Mesenchymal stem cell (in vitro differentiated cells and primary cell): ENCODE data around the gene C19orf53.
A peak's percentile ranks its signal among the peaks of the same experiment; 100 is the strongest.

Experiments
- DNase-seq: peaks from one replicate; pipeline ENCODE4 v3.0.0-alpha.2; 2013
- H2AFZ ChIP-seq: one replicate; pipeline ENCODE4 v1.6.1; 2013; ENCODE audit warnings: low read depth, mild to moderate bottlenecking, control low read depth, inconsistent platforms, low read length, moderate library complexity
- H2AK5ac ChIP-seq: 2 replicates; pipeline ENCODE4 v1.6.1; 2013; ENCODE audit warnings: low read length, moderate library complexity, mild to moderate bottlenecking, inconsistent platforms; ENCODE audit not compliant: severe bottlenecking
- H2BK120ac ChIP-seq: one replicate; pipeline ENCODE4 v1.6.1; 2013; ENCODE audit warnings: low read depth, mild to moderate bottlenecking, inconsistent platforms, low read length, moderate library complexity
- H2BK12ac ChIP-seq, 2 experiments: one replicate each; pipeline ENCODE4 v1.6.1; 2013; ENCODE audit warnings: inconsistent platforms in 2 of 2, low read length in 2 of 2, mild to moderate bottlenecking in 2 of 2, moderate library complexity in 2 of 2, control low read depth in 1 of 2
- H2BK15ac ChIP-seq: one replicate; pipeline ENCODE4 v1.6.1; 2013; ENCODE audit warnings: mild to moderate bottlenecking, low read depth, inconsistent platforms; ENCODE audit not compliant: poor library complexity, severe bottlenecking
- H2BK5ac ChIP-seq: 2 replicates; pipeline ENCODE4 v1.6.1; 2013; ENCODE audit warnings: low read depth, mild to moderate bottlenecking, low read length, control low read depth, inconsistent platforms; ENCODE audit not compliant: poor library complexity, severe bottlenecking
- H3K14ac ChIP-seq, 2 experiments: one replicate each; pipeline ENCODE4 v1.6.1; 2013; ENCODE audit warnings: inconsistent platforms in 2 of 2, low read length in 2 of 2, control low read depth in 1 of 2, mild to moderate bottlenecking in 1 of 2, moderate library complexity in 1 of 2
- H3K18ac ChIP-seq, 2 experiments: one replicate each; pipeline ENCODE4 v1.6.1; 2013; ENCODE audit warnings: inconsistent platforms in 2 of 2, low read length in 2 of 2, control low read depth in 1 of 2, low read depth in 1 of 2, mild to moderate bottlenecking in 1 of 2
- H3K23ac ChIP-seq, 2 experiments: one replicate each; pipeline ENCODE4 v1.6.1; 2013; ENCODE audit warnings: inconsistent platforms in 2 of 2, low read length in 2 of 2, mild to moderate bottlenecking in 2 of 2, moderate library complexity in 2 of 2, control low read depth in 1 of 2
- H3K27ac ChIP-seq: 2 replicates; pipeline ENCODE4 v1.5.1; 2013; ENCODE audit warnings: mild to moderate bottlenecking, moderate library complexity, low read length, control low read depth, inconsistent platforms; ENCODE audit not compliant: poor library complexity, severe bottlenecking
- H3K27me3 ChIP-seq, 2 experiments: 2 replicates each; pipeline versions ENCODE4 v1.6.1 to v1.7.0; 2013; ENCODE audit warnings: low read length in 2 of 2, mild to moderate bottlenecking in 2 of 2, moderate library complexity in 2 of 2, control low read depth in 1 of 2, inconsistent platforms in 1 of 2; ENCODE audit not compliant: control insufficient read depth in 1 of 2, insufficient read depth in 1 of 2
- H3K36me3 ChIP-seq, 2 experiments: 2 replicates each; pipeline versions ENCODE4 v1.6.1 to v1.7.0; 2013; ENCODE audit warnings: low read length in 2 of 2, control low read depth in 1 of 2, inconsistent platforms in 1 of 2, low read depth in 1 of 2, mild to moderate bottlenecking in 1 of 2; ENCODE audit not compliant: insufficient read depth in 2 of 2, control insufficient read depth in 1 of 2
- H3K4ac ChIP-seq, 2 experiments: one replicate each; pipeline ENCODE4 v1.6.1; 2013; ENCODE audit warnings: inconsistent platforms in 2 of 2, low read length in 2 of 2, mild to moderate bottlenecking in 2 of 2, moderate library complexity in 2 of 2, control low read depth in 1 of 2, low read depth in 1 of 2
- H3K4me1 ChIP-seq: 2 replicates; pipeline ENCODE4 v1.6.1; 2013; ENCODE audit warnings: low read depth, low read length, control low read depth; ENCODE audit not compliant: control insufficient read depth, insufficient read depth
- H3K4me2 ChIP-seq: 2 replicates; pipeline ENCODE4 v1.6.1; 2013; ENCODE audit warnings: low read length, mild to moderate bottlenecking, inconsistent platforms; ENCODE audit not compliant: poor library complexity, severe bottlenecking
- H3K4me3 ChIP-seq, 2 experiments: 2 replicates each; pipeline versions ENCODE4 v1.5.1 to v1.7.0; 2013; ENCODE audit warnings: low read length in 2 of 2, mild to moderate bottlenecking in 2 of 2, control low read depth in 1 of 2, low read depth in 1 of 2; ENCODE audit not compliant: insufficient read depth in 1 of 2
- H3K79me1 ChIP-seq: replicated peaks from 2 replicates; pipeline ENCODE4 v1.6.1; 2013; ENCODE audit warnings: mild to moderate bottlenecking, control low read depth, low read length, inconsistent platforms; ENCODE audit not compliant: poor library complexity, severe bottlenecking
- H3K9ac ChIP-seq: 2 replicates; pipeline ENCODE4 v1.7.0; 2013; ENCODE audit warnings: mild to moderate bottlenecking, low read length, moderate library complexity
- H3K9me3 ChIP-seq: 2 replicates; pipeline ENCODE4 v1.7.0; 2013; ENCODE audit warnings: mild to moderate bottlenecking, low read length; ENCODE audit not compliant: control insufficient read depth
- H4K8ac ChIP-seq: one replicate; pipeline ENCODE4 v1.6.1; 2013; ENCODE audit warnings: inconsistent platforms, mild to moderate bottlenecking, low read length, moderate library complexity
- H4K91ac ChIP-seq: one replicate; pipeline ENCODE4 v1.6.1; 2013; ENCODE audit warnings: mild to moderate bottlenecking, low read length, inconsistent platforms
- WGBS: methylation state at CpG from one replicate; pipeline ENCODE4 v1.1.7; 2013; ENCODE audit warnings: mixed read lengths; 5-methylcytosine and 5-hydroxymethylcytosine counted together

Gene C19orf53

GRCh38 chr19:13766095-13766481 is 8.2 kb upstream of the C19orf53 start:
- Histone ChIP-seq H3K4ac (no peak overlapping the region), H2BK120ac (no peak overlapping the region), H3K79me1 (peaks cover 20% of the 10 kb centered on the region), H2AFZ (no peak overlapping the region), H3K4me1 (peaks cover 19% of the 10 kb centered on the region), H3K36me3 (peaks cover 51 to 55% of the 10 kb centered on the region in 2 experiments), H2AK5ac (no peak overlapping the region), H3K9me3 (no peaks in the 10 kb centered on the region), H3K9ac (no peak overlapping the region), H2BK15ac (no peak overlapping the region), H3K4me2 (no peak overlapping the region), H4K8ac (peak overlapping the region; percentile 38), H3K23ac (no peak overlapping the region), H2BK12ac (peak overlapping the region in 1 of 2 experiments; percentile 11), H2BK5ac (no peak overlapping the region), H3K14ac (no peak overlapping the region), H3K18ac (no peak overlapping the region), H3K4me3 (peak overlapping the region in 1 of 2 experiments; percentile 88), H3K27ac (no peak overlapping the region), H3K27me3 (no peaks in the 10 kb centered on the region), H4K91ac (no peak overlapping the region)
- DNase-seq = no peak
- 98% methylated on average over 2 of the region's 3 CpGs for WGBS

- H3K18ac ChIP-seq = no peak overlapping the region
- H3K4ac ChIP-seq = no peak overlapping the region
- DNase-seq = no peak
- WGBS = 97% methylated on average over 19 of the region's 19 CpGs
- no peak overlapping the region for H3K23ac ChIP-seq
- no peak overlapping the region for H2AFZ ChIP-seq
- H3K9ac ChIP-seq = no peak overlapping the region
- H2BK5ac ChIP-seq = no peak overlapping the region
- H4K91ac ChIP-seq = no peak overlapping the region
- H3K4me2 ChIP-seq = no peak overlapping the region
- H2BK12ac ChIP-seq = no peak overlapping the region
- no peak overlapping the region for H2BK120ac ChIP-seq
- H3K36me3 ChIP-seq = peaks cover 36 to 40% of the 10 kb centered on the region in 2 experiments
- no peaks in the 10 kb centered on the region for H3K9me3 ChIP-seq
- H3K79me1 ChIP-seq = peaks cover 12% of the 10 kb centered on the region
- no peak overlapping the region for H2AK5ac ChIP-seq
- no peak overlapping the region for H4K8ac ChIP-seq
- peaks cover 19% of the 10 kb centered on the region for H3K4me1 ChIP-seq
- no peak overlapping the region for H3K14ac ChIP-seq
- H3K27ac ChIP-seq = no peak overlapping the region
- no peaks in the 10 kb centered on the region for H3K27me3 ChIP-seq
- no peak overlapping the region for H3K4me3 ChIP-seq
- H2BK15ac ChIP-seq = no peak overlapping the region
Observed at GRCh38 chr19:13768510-13768909, 5.7 kb upstream of the C19orf53 start.

DNA sequence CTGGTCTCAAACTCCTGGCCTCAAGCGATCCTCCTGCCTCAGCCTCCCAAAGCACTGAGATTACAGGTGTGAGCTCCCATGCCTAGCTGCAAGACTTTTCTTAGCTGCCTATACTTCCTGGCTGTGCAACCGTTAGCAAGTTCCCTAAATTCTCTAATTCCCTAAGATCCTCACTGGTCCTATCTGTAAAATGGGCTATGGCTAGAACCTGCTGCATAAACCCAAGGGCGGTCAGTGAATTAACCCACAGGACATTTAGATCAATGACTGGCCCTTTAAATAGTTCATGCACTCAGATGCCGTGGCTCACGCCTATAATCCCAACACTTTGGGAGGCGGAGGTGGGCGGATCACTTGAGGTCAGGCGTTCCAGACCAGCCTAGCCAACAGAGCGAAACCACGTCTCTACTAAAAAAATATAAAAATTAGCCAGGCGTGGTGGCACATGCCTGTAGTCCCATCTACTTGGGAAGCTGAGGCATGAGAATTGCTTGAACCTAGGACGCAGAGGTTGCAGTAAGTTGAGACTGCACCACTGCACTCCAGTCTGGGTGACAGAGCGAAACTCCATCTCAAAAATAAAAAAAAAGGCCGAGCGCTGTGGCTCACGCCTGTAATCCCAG is 4.1 kb upstream of the C19orf53 start:
- Histone ChIP-seq H3K23ac (no peak overlapping the region), H3K4me3 (no peak overlapping the region), H4K8ac (no peak overlapping the region), H3K14ac (no peak overlapping the region), H3K36me3 (peaks cover 29 to 40% of the 10 kb centered on the region in 2 experiments), H3K4me1 (peaks cover 14% of the 10 kb centered on the region), H3K9ac (no peak overlapping the region), H2BK12ac (no peak overlapping the region), H3K18ac (no peak overlapping the region), H2BK120ac (no peak overlapping the region), H3K4me2 (no peak overlapping the region), H3K27ac (no peak overlapping the region), H3K79me1 (peaks cover 12% of the 10 kb centered on the region), H2AFZ (no peak overlapping the region), H2AK5ac (no peak overlapping the region), H4K91ac (no peak overlapping the region), H3K9me3 (no peaks in the 10 kb centered on the region), H2BK15ac (no peak overlapping the region), H3K4ac (no peak overlapping the region), H3K27me3 (no peaks in the 10 kb centered on the region), H2BK5ac (no peak overlapping the region)
- WGBS = 97% methylated on average over 16 of the region's 16 CpGs
- no peak for DNase-seq

- H3K9ac ChIP-seq = peak overlapping the region; percentile 15
- H3K4me2 ChIP-seq = no peak overlapping the region
- WGBS = 95% methylated on average over 9 of the region's 9 CpGs
- no peak overlapping the region for H2BK15ac ChIP-seq
- H3K27ac ChIP-seq = no peak overlapping the region
- no peak overlapping the region for H4K91ac ChIP-seq
- no peak for DNase-seq
- no peak overlapping the region for H3K4ac ChIP-seq
- no peak overlapping the region for H2AFZ ChIP-seq
- H3K4me3 ChIP-seq = no peak overlapping the region
- no peak overlapping the region for H2BK5ac ChIP-seq
- no peak overlapping the region for H3K14ac ChIP-seq
- no peaks in the 10 kb centered on the region for H3K27me3 ChIP-seq
- no peaks in the 10 kb centered on the region for H3K9me3 ChIP-seq
- no peak overlapping the region for H2BK120ac ChIP-seq
- H2BK12ac ChIP-seq = no peak overlapping the region
- H3K79me1 ChIP-seq = peaks cover 22% of the 10 kb centered on the region
- H4K8ac ChIP-seq = no peak overlapping the region
- no peak overlapping the region for H3K18ac ChIP-seq
- peaks cover 37 to 40% of the 10 kb centered on the region in 2 experiments for H3K36me3 ChIP-seq
- H3K4me1 ChIP-seq = peaks cover 10% of the 10 kb centered on the region
- H2AK5ac ChIP-seq = no peak overlapping the region
- H3K23ac ChIP-seq = no peak overlapping the region
Observed at GRCh38 chr19:13778398-13778797, 4.1 kb downstream of the C19orf53 start.
